ENCODE results near the gene CAMK1D. TPM values are rescaled to one million over a fixed set of nuclear protein-coding genes. Genes with fewer than 3 reads are reported as not detected.

The CAMK1D gene
- total RNA-seq, 1 experiment from 2014 or later: 10.2 TPM

GRCh38 chr10:12884851-12885250, 535.5 kb downstream of the CAMK1D start (continued):
- no peak for TF ChIP-seq ATF6 (CRISPR knock-in tag; IDR thresholded peaks at IDR 0.05)
- TF ChIP-seq ZNF423 (CRISPR knock-in tag; IDR thresholded peaks at IDR 0.05): no peak
- no peak for TF ChIP-seq FOXJ3 (CRISPR knock-in tag; IDR thresholded peaks at IDR 0.05; ENCODE audit: borderline replicate concordance)
- TF ChIP-seq ZBTB21 (CRISPR knock-in tag; IDR thresholded peaks at IDR 0.05; ENCODE audit: borderline replicate concordance): no peak
- no peak for TF ChIP-seq MYBL2 (CRISPR knock-in tag; IDR thresholded peaks at IDR 0.05)
- no peak for TF ChIP-seq RORB (CRISPR knock-in tag; IDR thresholded peaks at IDR 0.05)
- TF ChIP-seq CBFB (CRISPR knock-in tag; IDR thresholded peaks at IDR 0.05; ENCODE audit: low read depth): no peak

Small RNAs within 50 kb of the gene (microRNA-seq; reads per million reads assigned to microRNA genes)
- gene MIR4480 (ENCODE audit: borderline number of aligned reads) (not detected), gene MIR4481 (ENCODE audit: borderline number of aligned reads) (not detected), gene MIR548Q (ENCODE audit: borderline number of aligned reads) (not detected)

Other genes starting within 250 kb of the CAMK1D start
- 14.5 to 19.0 TPM (median 16.3 TPM) in 3 replicates for gene SEC61A2, start 219.9 kb upstream of the CAMK1D start, total RNA-seq (2021)
- 107 to 119 TPM (median 109 TPM) in 3 replicates for gene NUDT5, start 153.7 kb upstream of the CAMK1D start, total RNA-seq (2021)
- gene CDC123, start 153.4 kb upstream of the CAMK1D start, total RNA-seq (2021): 137 to 153 TPM (median 143 TPM) in 3 replicates

Measured in WTC11 (cell line).